Mucosa of gallbladder (tissue), 1 donor: ENCODE measurements around the gene MRPL49. TPM values are rescaled to one million over a fixed set of nuclear protein-coding genes. Genes with fewer than 3 reads are reported as not detected.
A peak's percentile ranks its signal among the peaks of the same experiment; 100 is the strongest.
"Not testable (repeated sequence)": the region's sequence is repeated elsewhere in the genome, so short reads cannot be mapped to it uniquely, and the experiment has no call there.

ENCODE experiments used
- DNase-seq: peaks from one replicate; pipeline ENCODE4 v3.0.0-alpha.2; 2020; ENCODE audit warnings: low spot score
- total RNA-seq: library from RNA; stranded (reverse); gene quantifications from one replicate; pipeline ENCODE4 v1.2.1, GENCODE V29; 2021
- donor health status: DM: no; HTN: no; CAD: no.

MRPL49 gene
- total RNA-seq, 1 donor from 2014 or later, result 46.5 TPM

GRCh38 chr11:65165410-65166317 is 43.5 kb downstream of the MRPL49 start:
- DNase-seq, result peak; percentile 54

GRCh38 chr11:65166893-65167292 is 44.8 kb downstream of the MRPL49 start:
- DNase-seq, result no peak

DNA sequence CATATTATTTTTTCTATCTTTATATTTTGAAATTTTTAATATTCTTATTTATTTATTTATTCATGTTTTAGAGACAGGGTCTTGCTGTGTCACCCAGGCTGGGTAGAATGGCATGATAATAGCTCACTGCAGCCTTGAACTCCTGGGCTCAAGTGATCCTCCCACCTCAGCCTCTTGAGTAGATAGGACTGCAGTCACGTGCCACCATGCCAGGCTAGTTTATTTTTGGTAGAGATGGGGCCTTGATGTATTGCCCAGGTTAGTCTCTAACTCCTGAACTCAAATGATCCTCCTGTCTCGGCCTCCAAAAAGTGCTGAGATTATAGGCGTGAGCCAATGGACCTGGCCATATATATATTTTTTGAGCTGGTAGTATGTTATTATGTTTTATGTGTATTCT is 45.5 kb downstream of the MRPL49 start:
- DNase-seq, result no peak

DNA sequence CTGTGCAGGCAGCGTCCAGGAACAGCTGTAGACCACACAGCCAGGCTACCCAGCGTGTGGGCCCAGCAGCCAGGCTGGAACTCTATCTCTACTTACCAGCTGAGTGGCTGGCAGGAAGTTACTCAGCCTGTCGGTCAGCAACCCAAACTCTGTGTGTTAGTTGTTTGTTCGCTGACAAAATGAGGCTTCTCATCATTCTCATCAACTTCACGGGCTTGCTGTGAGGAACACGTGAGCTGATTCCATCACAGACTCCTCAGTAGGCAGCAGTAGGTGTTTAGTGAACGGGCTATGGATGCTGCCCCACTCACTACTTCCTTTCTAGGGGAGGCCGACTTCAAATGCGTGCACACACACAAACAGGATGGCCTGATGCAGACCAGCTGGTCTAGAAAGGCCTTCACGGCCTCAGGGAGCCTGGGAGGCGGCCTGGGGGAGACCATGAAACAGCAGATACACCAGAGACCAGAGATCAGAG is 47.1 kb downstream of the MRPL49 start:
- no peak for DNase-seq

DNA sequence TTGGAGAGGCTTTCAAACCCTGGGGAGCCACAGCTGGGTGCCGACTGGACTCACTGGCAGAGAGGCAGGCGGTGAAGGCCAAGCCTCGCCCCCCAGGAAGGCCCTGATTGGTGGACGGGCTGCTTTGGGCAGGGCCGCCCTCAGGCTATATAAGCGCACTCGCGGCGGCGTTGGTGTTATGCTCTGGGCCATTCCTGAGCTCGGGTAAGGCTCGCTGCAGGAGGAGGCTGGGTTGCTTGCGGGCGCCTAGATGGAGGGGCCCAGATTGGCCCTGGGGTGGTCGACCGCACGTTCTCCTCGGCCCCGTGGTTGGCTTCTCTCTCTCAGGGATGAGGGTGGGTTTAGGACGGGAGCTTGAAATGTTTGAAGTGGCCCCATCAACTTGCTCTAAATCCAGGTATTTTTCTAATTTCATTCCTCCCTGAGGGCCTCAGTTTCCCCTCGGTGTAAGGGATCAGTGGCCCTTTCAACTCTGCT is 48.0 kb downstream of the MRPL49 start, which contains the start of gene SPDYC:
SPDYC (plus strand) TSS at position 176 of the 477 bp plus-strand sequence. CDS start 1,125 bp downstream, outside the sequence.
- no peak for DNase-seq

DNA sequence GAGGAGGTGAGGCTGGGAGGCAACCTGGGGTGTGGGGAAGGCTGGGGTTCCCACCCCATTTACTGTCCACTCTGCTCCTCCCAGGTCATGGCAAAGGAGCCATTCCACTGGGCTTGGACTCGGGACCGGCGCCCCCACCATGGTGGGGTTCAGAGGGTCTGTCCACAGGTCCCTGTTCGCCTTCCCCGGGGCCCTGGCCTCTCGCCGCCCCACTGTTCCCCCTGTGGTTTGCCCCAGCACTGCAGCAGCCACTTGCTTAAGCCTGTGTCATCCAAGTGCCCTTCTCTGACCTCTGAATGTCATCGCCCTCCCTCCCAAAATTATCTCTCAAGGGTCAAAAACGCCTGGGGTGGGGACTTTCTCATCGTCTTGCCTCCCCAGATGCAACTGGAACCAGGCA is 50.5 kb downstream of the MRPL49 start:
- DNase-seq, result no peak

DNA sequence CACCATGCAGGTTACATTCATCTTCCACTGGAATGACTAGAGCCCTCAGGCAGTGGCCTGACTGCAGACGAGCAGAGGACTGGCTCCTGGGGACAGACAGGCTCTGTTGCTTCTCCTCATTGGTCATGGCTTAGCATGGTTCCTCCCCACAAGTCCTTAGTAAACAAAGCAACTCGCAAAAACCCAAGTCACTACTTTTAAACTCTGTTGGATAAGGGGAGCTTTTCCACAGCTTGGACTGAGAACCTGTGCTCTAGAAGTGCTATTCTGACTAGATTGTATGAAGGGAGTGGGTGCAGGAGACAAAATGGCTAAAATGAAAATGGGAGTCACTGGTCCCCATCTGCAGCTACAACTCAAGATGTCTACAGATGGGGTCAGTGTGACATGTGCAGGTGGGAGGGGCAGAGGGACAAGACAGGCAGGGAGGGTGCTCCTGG is 52.5 kb downstream of the MRPL49 start:
- not testable (repeated sequence) for DNase-seq

Other genes starting within 250 kb of the MRPL49 start
- gene EHD1, start 243.7 kb upstream of the MRPL49 start, total RNA-seq, result 85.6 TPM
- 39.3 TPM for gene ATG2A, start 205.1 kb upstream of the MRPL49 start, total RNA-seq
- 44.1 TPM for gene PPP2R5B, start 197.6 kb upstream of the MRPL49 start, total RNA-seq
- gene GPHA2, start 186.4 kb upstream of the MRPL49 start, total RNA-seq, result 1.3 TPM
- gene MAJIN, start 150.2 kb upstream of the MRPL49 start, total RNA-seq, result not detected
- 5.5 TPM for gene BATF2, start 125.3 kb upstream of the MRPL49 start, total RNA-seq
- 103 TPM for gene ARL2, start 108.2 kb upstream of the MRPL49 start, total RNA-seq
- 39.4 TPM for gene SNX15, start 94.9 kb upstream of the MRPL49 start, total RNA-seq
- gene SAC3D1, start 81.1 kb upstream of the MRPL49 start, total RNA-seq, result 9.9 TPM
- gene NAALADL1, start 63.8 kb upstream of the MRPL49 start, total RNA-seq, result 10.4 TPM
- 2.1 TPM for gene CDCA5, start 38.3 kb upstream of the MRPL49 start, total RNA-seq
- 44.4 TPM for gene ZFPL1, start 38.1 kb upstream of the MRPL49 start, total RNA-seq
- 116 TPM for gene VPS51, start 26.1 kb upstream of the MRPL49 start, total RNA-seq
- 184 TPM for gene TM7SF2, start 10.4 kb upstream of the MRPL49 start, total RNA-seq
- gene ZNHIT2, start 4.6 kb upstream of the MRPL49 start, total RNA-seq, result 15.1 TPM
- gene FAU, start 187 bp upstream of the MRPL49 start, total RNA-seq, result 835 TPM
- gene SYVN1, start 12.2 kb downstream of the MRPL49 start, total RNA-seq, result 84.4 TPM
- not detected for gene SPDYC, start 47.9 kb downstream of the MRPL49 start, total RNA-seq
- 287 TPM for gene CAPN1, start 59.6 kb downstream of the MRPL49 start, total RNA-seq
- gene POLA2, start 139.6 kb downstream of the MRPL49 start, total RNA-seq, result 8.7 TPM
- gene CDC42EP2, start 192.5 kb downstream of the MRPL49 start, total RNA-seq, result 21.5 TPM
- gene DPF2, start 211.5 kb downstream of the MRPL49 start, total RNA-seq, result 62.6 TPM
- 0.29 TPM for gene TIGD3, start 232.4 kb downstream of the MRPL49 start, total RNA-seq